GM19240 (cell line): ENCODE results near the gene ASCL2.
A peak's percentile ranks its signal among the peaks of the same experiment; 100 is the strongest.

Experiments used
- DNase-seq: peaks from one replicate; pipeline ENCODE4 v3.0.0; 2011; ENCODE audit warnings: low spot score; ENCODE audit not compliant: insufficient read length

ASCL2 gene

DNA sequence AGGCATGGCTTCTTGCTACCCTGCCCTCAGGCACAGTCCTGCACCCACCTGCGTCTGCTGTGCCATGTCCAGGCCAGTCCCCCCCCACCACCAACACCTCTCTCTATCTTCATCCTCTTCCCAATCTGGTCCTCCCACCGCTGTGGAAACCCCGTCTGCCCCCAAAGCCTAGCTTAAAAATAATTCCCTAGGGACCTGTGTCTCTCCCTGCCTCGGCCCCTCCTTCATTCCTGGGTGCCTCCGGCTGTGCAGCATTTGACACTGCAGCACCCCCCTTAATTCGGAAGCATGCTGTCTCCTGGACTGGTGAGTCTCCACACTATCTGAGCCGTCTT is 2.5 kb upstream of the ASCL2 start:
- no peak for DNase-seq

GRCh38 chr11:2272228-2272945 is 2.0 kb upstream of the ASCL2 start:
- no peak for DNase-seq

GRCh38 chr11:2271327-2272227 is 1.2 kb upstream of the ASCL2 start:
- no peak for DNase-seq

- no peak for DNase-seq
These were observed 614 bp upstream of the ASCL2 start for GRCh38 chr11:2271077-2271326.

- DNase-seq = no peak
These were observed 627 bp downstream of the ASCL2 start for GRCh38 chr11:2269601-2270321.

GRCh38 chr11:2268729-2269600 is 1.4 kb downstream of the ASCL2 start:
- DNase-seq = no peak

DNA sequence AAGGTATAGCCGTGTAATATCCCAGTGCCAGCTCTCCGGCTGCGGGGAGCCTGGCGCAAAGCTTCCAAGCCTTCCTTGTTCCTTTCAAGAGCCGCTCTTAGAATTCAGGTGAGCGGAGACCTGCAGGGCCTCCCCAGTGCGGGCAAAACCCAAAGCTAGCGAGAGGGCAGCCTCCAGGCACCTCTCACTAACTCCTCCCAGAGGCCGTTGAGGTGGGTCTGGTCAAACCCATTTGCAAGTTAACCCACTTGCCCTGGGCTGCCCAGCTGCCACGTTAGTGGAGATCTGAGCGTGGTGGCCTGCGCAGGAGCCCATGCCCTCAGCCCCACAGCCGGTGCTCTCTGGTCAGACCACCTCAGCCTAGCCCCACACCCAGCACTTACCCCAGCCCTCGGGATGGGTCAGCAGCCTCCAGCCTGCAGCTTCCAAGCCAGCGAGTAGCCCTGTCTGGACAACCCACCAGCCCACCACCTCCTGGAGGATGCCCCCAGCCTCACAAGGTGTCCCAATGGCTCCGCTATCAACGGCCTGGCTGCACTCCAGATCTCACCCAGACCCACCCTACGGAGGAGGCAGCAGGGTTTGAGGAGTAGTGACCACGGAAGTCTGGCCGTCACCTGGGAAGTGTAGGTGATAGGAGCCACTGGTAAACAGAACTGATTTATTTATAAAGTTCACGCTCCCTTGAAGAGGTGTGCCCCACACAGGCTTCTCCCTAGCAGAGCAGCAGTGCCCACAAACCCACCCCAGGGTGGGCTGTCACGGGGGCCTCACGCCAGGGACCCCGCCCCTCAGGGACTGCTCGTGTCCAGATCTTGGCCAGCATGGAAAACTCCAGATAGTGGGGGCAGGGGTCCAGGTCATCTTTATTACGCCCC is 2.3 kb downstream of the ASCL2 start:
- DNase-seq = no peak

- DNase-seq = no peak
These were observed 3.0 kb downstream of the ASCL2 start for GRCh38 chr11:2267306-2267850.

GRCh38 chr11:2266586-2267305 is 3.6 kb downstream of the ASCL2 start:
- no peak for DNase-seq

DNA sequence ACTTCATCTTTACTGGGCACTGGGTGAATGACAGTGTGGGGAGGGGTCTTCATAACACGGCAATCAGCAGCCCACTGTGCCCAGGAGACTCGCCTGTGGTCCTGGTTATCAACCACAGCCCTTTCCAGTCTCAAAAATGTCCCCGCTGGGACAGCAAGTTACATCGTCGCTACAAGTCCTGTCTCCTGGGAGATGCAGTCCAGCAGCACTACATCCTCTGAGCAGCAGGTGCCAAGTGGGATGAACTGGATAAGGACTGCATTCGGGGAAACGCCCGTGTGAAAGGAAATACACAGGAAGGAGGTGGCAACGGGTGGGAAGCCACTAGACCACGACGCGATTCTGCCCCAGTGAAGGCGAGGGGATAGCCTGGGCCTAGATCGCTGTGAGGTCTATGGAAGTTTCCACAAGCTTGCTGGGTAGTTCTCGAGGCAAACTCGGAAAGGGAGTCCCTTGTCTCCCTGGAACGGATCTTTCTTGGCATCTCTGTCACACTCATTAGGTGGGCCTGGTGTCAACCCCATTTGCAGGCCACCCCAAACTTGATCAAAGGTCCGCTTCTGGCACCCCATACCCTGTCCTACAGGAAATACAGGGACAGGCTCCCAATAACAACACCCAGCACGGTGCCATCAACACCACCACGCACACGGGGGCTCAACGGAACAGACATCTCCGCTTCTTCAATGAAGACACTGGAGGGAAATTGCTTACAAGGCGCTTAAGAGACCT is 4.4 kb downstream of the ASCL2 start:
- no peak for DNase-seq

DNA sequence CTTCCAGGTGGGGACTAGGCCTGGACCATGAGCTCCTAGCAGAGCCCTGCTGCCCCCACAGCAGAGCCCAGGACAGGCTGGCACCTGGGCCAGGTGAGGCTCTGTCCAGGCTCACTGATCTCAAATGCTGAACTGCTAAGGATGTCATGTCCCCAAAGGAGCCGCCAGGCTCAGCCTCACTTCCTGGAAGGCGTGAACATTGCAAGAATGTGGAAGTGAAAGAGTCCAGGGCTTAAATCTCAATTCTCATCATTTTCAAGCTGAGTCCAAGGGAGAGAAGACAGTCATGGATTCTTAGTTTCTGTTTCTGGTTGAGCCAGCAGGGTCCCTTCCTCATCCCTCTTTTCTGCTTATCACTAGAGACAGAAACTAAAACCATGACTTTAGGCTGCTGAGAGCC is 5.0 kb downstream of the ASCL2 start:
- DNase-seq = peak; percentile 41

- no peak for DNase-seq
These were observed 5.9 kb downstream of the ASCL2 start for GRCh38 chr11:2264366-2265053.

- DNase-seq = no peak
These were observed 6.5 kb downstream of the ASCL2 start for GRCh38 chr11:2263724-2264360.

DNA sequence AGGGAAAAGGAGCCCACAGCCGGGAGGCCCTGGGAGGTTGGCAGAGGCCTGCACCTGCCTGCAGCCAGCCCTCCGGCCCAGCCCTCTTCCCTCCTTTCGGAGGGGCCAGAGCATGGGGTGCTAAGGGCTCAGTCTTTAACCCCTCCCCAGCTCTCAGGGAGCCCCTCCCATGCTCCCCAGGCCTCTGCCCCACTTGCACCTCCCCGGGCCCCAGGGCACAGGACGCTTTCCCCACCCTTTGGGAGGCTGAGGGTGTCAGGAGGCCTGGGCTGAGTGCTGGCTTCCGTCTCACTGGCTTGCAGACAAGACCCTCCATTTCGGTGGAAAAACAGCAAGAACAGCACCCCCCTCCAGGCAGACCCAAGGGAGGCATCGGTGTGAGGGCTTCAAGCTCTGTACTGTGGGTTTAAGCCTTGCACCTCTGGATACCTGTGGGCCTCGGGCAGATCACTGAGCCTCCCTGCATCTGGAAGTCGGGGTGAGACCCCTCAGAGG is 7.3 kb downstream of the ASCL2 start:
- DNase-seq = no peak

GRCh38 chr11:2262301-2263070 is 7.9 kb downstream of the ASCL2 start:
- no peak for DNase-seq

DNA sequence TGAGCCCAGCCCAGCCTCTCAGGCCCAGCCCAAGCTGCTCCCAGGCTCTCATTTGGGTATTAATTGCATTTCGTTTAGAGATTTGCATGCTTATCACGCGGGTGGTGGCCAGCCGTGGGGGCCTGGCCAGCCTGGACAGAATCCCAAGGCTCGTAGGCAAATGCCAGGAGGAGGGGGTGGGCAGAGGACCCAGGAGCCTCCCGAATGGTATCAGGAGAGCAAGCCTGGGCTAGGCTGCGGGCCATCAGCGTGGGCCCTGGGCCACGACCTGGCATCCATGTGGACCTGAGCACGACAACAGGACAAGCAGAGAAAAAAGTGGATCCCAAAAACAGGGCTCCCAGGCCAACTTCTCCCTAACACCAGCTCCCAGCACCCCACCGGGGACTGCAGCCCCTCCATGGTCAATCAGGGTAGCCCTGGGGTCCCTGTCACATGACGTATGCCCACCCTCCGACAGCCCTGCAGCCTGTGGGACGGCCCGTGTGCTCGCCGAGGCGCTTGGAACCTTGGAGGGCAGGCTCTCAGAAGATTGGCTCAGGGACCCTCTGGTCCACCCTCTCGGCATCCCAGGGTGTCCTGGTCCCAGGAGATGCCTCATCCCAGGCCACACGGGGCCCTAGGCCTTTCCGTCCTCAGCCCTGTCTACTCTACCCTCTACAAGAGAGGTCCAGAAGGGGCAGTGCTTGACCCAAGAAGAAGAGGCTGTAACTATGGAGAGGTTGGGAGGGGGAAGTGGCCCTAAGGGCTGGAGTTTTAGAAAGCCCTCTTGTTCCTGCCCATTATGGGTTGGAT is 8.8 kb downstream of the ASCL2 start:
- DNase-seq = no peak
